Right lobe of liver (tissue), 6 donors: ENCODE measurements around the gene TGM2. TPM values are rescaled to one million over a fixed set of nuclear protein-coding genes. Genes with fewer than 3 reads are reported as not detected.

Source experiments
- ATAC-seq, 4 donors: fragments of 200-7000 bp; cut with Tn5 transposase; one replicate each; pipeline ENCODE4 v1.9.1; 2020; ENCODE audit warnings: mild to moderate bottlenecking in 4 of 4, moderate library complexity in 4 of 4
- DNase-seq, 3 donors: peaks; one replicate each; pipeline ENCODE4 v3.0.0-alpha.2; 2020
- H3K27ac ChIP-seq, 3 donors: fragments of 200-600 bp; one replicate each; pipeline ENCODE4 v1.8.0; 2022
- H3K27me3 ChIP-seq, 2 donors: fragments of 200-600 bp; one replicate each; pipeline ENCODE4 v1.8.0; 2022
- H3K36me3 ChIP-seq, 4 donors: fragments of 200-600 bp; sonication (generic) in 1 of 4; one replicate each; pipeline versions ENCODE4 v1.5.1 to v1.8.0; 2017 to 2022; ENCODE audit warnings: control low read depth in 1 of 4
- H3K4me1 ChIP-seq, 4 donors: fragments of 200-600 bp; sonication (generic) in 1 of 4; one replicate each; pipeline versions ENCODE4 v1.5.1 to v1.8.0; 2017 to 2022; ENCODE audit warnings: control low read depth in 1 of 4
- H3K4me3 ChIP-seq, 3 donors: fragments of 200-600 bp; one replicate each; pipeline ENCODE4 v1.8.0; 2022
- H3K9me3 ChIP-seq, 4 donors: fragments of 200-600 bp; sonication (generic) in 1 of 4; one replicate each; pipeline versions ENCODE4 v1.5.1 to v1.8.0; 2017 to 2022; ENCODE audit warnings: control low read depth in 1 of 4
- CTCF ChIP-seq, 4 donors: fragments of 200-600 bp in 3 of 4; fragments of 450-650 bp in 1 of 4; IDR thresholded peaks; one replicate each; pipeline versions ENCODE4 v1.5.1 to v1.8.0; 2016 to 2022; ENCODE audit warnings: antibody characterized with exemption in 4 of 4, mild to moderate bottlenecking in 2 of 4
- POLR2A ChIP-seq: fragments of 450-650 bp; IDR thresholded peaks from one replicate; pipeline ENCODE4 v1.6.1; 2017; ENCODE audit warnings: antibody characterized with exemption, mild to moderate bottlenecking
- WGBS: methylation state at CpG from one replicate; pipeline ENCODE4 v1.1.6; 2018; ENCODE audit warnings: low coverage, low lambda C conversion rate; ENCODE audit not compliant: insufficient coverage; ENCODE audit errors: missing lambda C conversion rate; 5-methylcytosine and 5-hydroxymethylcytosine counted together
- intact Hi-C, 2 donors: fragments of 100-400 bp; cut with DNase I; formaldehyde crosslinking; loops; one replicate each; pipeline versions ENCODE4 v1.11.2 to v1.14.1; 2022
- total RNA-seq, 6 experiments: library from RNA; depleted of rRNA in 2 of 6; stranded (reverse); fragments of >200 nt in 2 of 6; fragmentation: NEBNext Ultra II Directional in 3 of 6; extraction: Animal tissue kit (Norgen Biotek cat#: 25700) in 3 of 6; gene quantifications; one replicate each; pipeline versions ENCODE4 v1.1.0 to v1.2.4, GENCODE V29; 2016 to 2023
- donor health status: DM: no; HTN: yes; CAD: no.
- donor health status: DM: no; HTN: no; CAD: no.
- donor health status: DM: no; HTN: no; CAD: no.
- donor health status: DM: no; HTN: yes; CAD: no.
- donor health status: DM: no; HTN: yes; CAD: no.

TGM2 gene
- total RNA-seq, 6 experiments from 2014 or later: 135 to 940 (median 474) TPM

- 61% methylated on average over 5 of the region's 5 CpGs for WGBS
- Histone ChIP-seq H3K4me3 (no peak overlapping the region), H3K4me1 (peaks cover 0 to 8% (median 3%) of the 10 kb centered on the region in 4 donors), H3K27me3 (no peaks in the 10 kb centered on the region), H3K9me3 (no peaks in the 10 kb centered on the region), H3K36me3 (peaks cover 4 to 37% (median 8%) of the 10 kb centered on the region in 4 donors), H3K27ac (no peak overlapping the region)
- intact Hi-C loops: no loop called here
- TF ChIP-seq CTCF (IDR thresholded peaks at IDR 0.05) (no peak), POLR2A (no peak)
- DNase-seq (no peak), ATAC-seq (no peak)
Measured at GRCh38 chr20:38084425-38084951, 80.6 kb downstream of the TGM2 start.

- no peak for DNase-seq
Measured at GRCh38 chr20:38083338-38084048, 81.6 kb downstream of the TGM2 start.

DNA sequence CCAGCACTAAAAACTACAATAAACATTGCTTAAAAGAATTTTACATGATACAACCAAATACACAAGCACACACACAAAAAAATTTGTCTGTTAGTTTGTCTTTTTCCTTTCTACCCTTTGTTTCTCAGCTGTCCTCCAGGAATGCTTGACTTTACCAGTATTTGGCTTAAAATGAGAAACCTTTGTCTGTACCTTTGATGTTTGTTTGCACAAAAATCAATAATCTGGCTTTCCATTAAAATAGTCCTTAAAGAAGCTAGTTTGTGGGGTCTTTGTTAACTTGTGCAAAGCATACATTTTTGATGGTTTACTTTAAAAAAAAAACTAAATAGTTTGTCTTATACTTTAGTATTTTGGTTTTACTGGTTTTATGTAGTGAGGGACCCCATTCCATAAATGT is 82.2 kb downstream of the TGM2 start:
- Histone ChIP-seq H3K27me3 (no peaks in the 10 kb centered on the region), H3K27ac (no peak overlapping the region), H3K9me3 (no peaks in the 10 kb centered on the region), H3K4me1 (peaks cover 0 to 8% (median 3%) of the 10 kb centered on the region in 4 donors), H3K36me3 (peaks cover under 1 to 28% (median 6%) of the 10 kb centered on the region in 4 donors), H3K4me3 (no peak overlapping the region)
- TF ChIP-seq POLR2A (no peak), CTCF (IDR thresholded peaks at IDR 0.05) (no peak)
- intact Hi-C loops: no loop called here
- ATAC-seq: peak in 2 of 4 donors; percentile 27 to 39
- DNase-seq: no peak

More at GRCh38 chr20:38083338-38084048, 81.6 kb downstream of the TGM2 start:
- Histone ChIP-seq H3K27ac (no peak overlapping the region), H3K4me1 (peaks cover 0 to 8% (median 3%) of the 10 kb centered on the region in 4 donors), H3K27me3 (no peaks in the 10 kb centered on the region), H3K9me3 (no peaks in the 10 kb centered on the region), H3K4me3 (no peak overlapping the region), H3K36me3 (peaks cover 4 to 34% (median 7%) of the 10 kb centered on the region in 4 donors)
- no peak for ATAC-seq
- no peak for TF ChIP-seq POLR2A
- no peak for TF ChIP-seq CTCF (IDR thresholded peaks at IDR 0.05)
- intact Hi-C loops: no loop called here
- WGBS: 76% methylated on average over 12 of the region's 12 CpGs

- Histone ChIP-seq H3K4me3 (no peak overlapping the region), H3K9me3 (no peaks in the 10 kb centered on the region), H3K36me3 (peaks cover 0 to 23% (median 3%) of the 10 kb centered on the region in 4 donors), H3K27ac (no peak overlapping the region), H3K4me1 (peaks cover 0 to 8% (median 3%) of the 10 kb centered on the region in 4 donors), H3K27me3 (no peaks in the 10 kb centered on the region)
- WGBS: 66% methylated on average over 3 of the region's 3 CpGs
- TF ChIP-seq CTCF (IDR thresholded peaks at IDR 0.05) (no peak), POLR2A (no peak)
- ATAC-seq (no peak), DNase-seq (no peak)
- intact Hi-C loops: no loop called here
Measured at GRCh38 chr20:38081575-38081974, 83.5 kb downstream of the TGM2 start.
